Measurements from ENCODE around the gene PTPRE. TPM values are rescaled to one million over a fixed set of nuclear protein-coding genes. Genes with fewer than 3 reads are reported as not detected.

PTPRE gene
- total RNA-seq, 1 donor from 2014 or later = 1.2 TPM

- peak; percentile 83 for DNase-seq (ENCODE audit: extremely low spot score, unreplicated experiment)
- Mint-ChIP-seq H3K9me3 (ENCODE audit: unreplicated experiment) (no peaks in the 10 kb centered on the region), H3K27ac (ENCODE audit: unreplicated experiment) (no peak overlapping the region), H3K4me3 (ENCODE audit: unreplicated experiment) (peak overlapping the region; percentile 26), H3K27me3 (ENCODE audit: unreplicated experiment) (peaks cover 21% of the 10 kb centered on the region), H3K36me3 (ENCODE audit: unreplicated experiment) (no peaks in the 10 kb centered on the region), H3K4me1 (ENCODE audit: unreplicated experiment) (peaks cover 8% of the 10 kb centered on the region)
- TF ChIP-seq, protein P1, sequence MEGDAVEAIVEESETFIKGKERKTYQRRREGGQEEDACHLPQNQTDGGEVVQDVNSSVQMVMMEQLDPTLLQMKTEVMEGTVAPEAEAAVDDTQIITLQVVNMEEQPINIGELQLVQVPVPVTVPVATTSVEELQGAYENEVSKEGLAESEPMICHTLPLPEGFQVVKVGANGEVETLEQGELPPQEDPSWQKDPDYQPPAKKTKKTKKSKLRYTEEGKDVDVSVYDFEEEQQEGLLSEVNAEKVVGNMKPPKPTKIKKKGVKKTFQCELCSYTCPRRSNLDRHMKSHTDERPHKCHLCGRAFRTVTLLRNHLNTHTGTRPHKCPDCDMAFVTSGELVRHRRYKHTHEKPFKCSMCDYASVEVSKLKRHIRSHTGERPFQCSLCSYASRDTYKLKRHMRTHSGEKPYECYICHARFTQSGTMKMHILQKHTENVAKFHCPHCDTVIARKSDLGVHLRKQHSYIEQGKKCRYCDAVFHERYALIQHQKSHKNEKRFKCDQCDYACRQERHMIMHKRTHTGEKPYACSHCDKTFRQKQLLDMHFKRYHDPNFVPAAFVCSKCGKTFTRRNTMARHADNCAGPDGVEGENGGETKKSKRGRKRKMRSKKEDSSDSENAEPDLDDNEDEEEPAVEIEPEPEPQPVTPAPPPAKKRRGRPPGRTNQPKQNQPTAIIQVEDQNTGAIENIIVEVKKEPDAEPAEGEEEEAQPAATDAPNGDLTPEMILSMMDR (IDR thresholded peaks at IDR 0.05) = no peak
Observed at GRCh38 chr10:127907411-127908105, 655 bp downstream of the PTPRE start.

DNA sequence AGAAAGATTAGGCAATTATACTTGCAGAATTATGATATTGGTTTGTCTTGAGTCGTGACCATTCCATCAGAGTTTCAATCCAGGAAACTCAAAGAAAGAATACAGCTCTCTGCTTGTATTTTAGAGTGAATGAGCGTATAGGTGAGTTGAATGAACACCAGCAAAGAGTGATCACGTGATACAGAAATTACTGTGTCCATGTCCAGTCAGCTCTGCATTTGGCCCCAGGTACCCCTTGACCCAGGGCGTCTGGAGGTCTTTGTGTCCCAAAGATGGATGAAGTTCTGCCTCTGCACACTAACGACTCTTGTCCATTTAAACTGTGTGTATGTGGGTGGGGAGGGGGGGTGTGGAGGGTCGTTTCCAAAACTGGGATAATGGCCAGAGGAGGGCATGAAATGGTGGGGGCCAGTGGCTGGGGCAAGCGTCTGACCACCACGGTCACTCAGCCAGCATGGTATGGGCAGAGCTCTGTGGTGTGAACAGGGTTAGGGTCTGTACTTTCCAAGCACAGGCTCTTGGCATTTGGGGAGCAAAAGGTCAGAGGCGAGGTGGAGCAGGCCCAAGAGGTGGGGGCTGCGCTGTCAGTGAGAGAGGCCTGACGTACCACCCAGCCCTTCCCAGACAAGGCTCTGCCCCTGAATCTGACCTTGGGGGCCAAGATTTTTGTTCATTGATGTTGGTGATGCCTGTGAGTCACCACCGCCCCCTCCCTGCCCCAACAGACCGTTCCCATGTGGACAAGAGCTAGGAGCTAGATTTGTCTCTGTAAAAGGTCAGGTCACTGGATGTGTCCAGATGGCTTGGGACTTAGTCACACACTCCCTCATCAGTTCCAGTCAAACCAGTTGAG lies 1.4 kb downstream of the PTPRE start:
- Mint-ChIP-seq H3K36me3 (ENCODE audit: unreplicated experiment) (no peaks in the 10 kb centered on the region), H3K27ac (ENCODE audit: unreplicated experiment) (no peak overlapping the region), H3K4me1 (ENCODE audit: unreplicated experiment) (peaks cover 8% of the 10 kb centered on the region), H3K9me3 (ENCODE audit: unreplicated experiment) (no peaks in the 10 kb centered on the region), H3K4me3 (ENCODE audit: unreplicated experiment) (no peak overlapping the region), H3K27me3 (ENCODE audit: unreplicated experiment) (peaks cover 15% of the 10 kb centered on the region)
- peak; percentile 65 for DNase-seq (ENCODE audit: extremely low spot score, unreplicated experiment)
- TF ChIP-seq, protein P1 (IDR thresholded peaks at IDR 0.05) = no peak

DNA sequence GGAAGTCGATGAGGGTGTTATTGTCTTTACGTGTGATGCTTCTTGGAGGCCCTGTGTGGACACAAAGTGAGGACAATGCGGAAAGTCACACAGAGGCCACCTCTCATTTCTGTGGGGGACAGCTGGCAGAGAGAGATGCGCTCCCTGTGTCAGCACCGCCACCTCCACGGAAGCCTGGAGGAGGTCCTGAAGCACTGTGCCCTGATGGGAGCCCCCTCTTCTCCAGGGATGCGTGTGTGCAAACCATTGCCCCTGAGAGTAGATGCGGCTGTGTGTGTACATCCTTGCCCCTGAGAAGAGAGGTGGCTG lies 2.0 kb downstream of the PTPRE start:
- DNase-seq (ENCODE audit: extremely low spot score, unreplicated experiment) = peak; percentile 71
- no peak overlapping the region for H3K4me3 Mint-ChIP-seq (ENCODE audit: unreplicated experiment)
- H3K9me3 Mint-ChIP-seq (ENCODE audit: unreplicated experiment) = no peaks in the 10 kb centered on the region

DNA sequence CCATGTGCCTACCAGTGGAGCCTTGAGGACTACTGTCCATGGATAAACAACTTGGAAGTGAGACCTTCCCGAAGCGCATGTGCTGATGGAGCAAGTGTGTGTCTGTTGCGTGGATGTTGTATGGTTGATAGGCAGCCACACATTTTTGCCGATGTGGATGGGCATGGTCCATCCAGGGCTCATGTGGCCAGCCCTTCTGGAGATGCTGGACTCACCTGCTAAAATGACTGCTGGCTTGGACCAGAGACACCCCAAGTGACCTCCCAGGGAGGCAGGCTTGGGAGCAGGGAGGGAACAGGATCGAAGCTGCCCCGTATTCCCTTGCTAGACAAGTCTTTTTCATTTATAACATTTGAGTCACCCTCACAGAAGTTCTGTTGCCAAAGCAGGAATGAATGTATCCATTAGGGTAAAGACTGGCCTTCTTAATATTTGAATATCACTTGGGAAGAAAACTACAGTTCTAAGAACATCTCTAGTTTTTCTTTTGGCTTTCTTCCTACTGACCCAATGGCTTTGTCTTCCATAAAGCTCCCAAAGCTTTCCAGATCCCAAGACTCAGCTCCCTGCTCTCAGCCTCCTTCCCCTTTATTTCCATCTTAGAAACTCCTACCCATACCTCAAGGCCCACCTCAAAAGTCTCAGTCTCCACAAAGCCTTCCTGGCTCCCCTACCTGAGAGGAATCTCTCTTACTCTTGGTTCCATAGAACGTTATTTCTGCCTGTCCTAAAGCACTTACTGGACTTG lies 3.0 kb downstream of the PTPRE start:
- peaks cover 8% of the 10 kb centered on the region for H3K4me1 Mint-ChIP-seq (ENCODE audit: unreplicated experiment)
- peaks cover 7% of the 10 kb centered on the region for H3K27me3 Mint-ChIP-seq (ENCODE audit: unreplicated experiment)
- no peaks in the 10 kb centered on the region for H3K9me3 Mint-ChIP-seq (ENCODE audit: unreplicated experiment)
- TF ChIP-seq, protein P1 (IDR thresholded peaks at IDR 0.05) = no peak
- no peak overlapping the region for H3K4me3 Mint-ChIP-seq (ENCODE audit: unreplicated experiment)
- DNase-seq (ENCODE audit: extremely low spot score, unreplicated experiment) = peak; percentile 57
- H3K27ac Mint-ChIP-seq (ENCODE audit: unreplicated experiment) = no peak overlapping the region
- H3K36me3 Mint-ChIP-seq (ENCODE audit: unreplicated experiment) = no peaks in the 10 kb centered on the region

More for the DNA sequence above, 2.0 kb downstream of the PTPRE start:
- no peak overlapping the region for H3K27ac Mint-ChIP-seq (ENCODE audit: unreplicated experiment)
- H3K27me3 Mint-ChIP-seq (ENCODE audit: unreplicated experiment) = peaks cover 12% of the 10 kb centered on the region
- TF ChIP-seq, protein P1 (IDR thresholded peaks at IDR 0.05) = no peak
- H3K36me3 Mint-ChIP-seq (ENCODE audit: unreplicated experiment) = no peaks in the 10 kb centered on the region
- H3K4me1 Mint-ChIP-seq (ENCODE audit: unreplicated experiment) = peaks cover 8% of the 10 kb centered on the region

- Mint-ChIP-seq H3K4me1 (ENCODE audit: unreplicated experiment) (peaks cover 8% of the 10 kb centered on the region), H3K9me3 (ENCODE audit: unreplicated experiment) (no peaks in the 10 kb centered on the region), H3K36me3 (ENCODE audit: unreplicated experiment) (no peaks in the 10 kb centered on the region), H3K27ac (ENCODE audit: unreplicated experiment) (no peak overlapping the region), H3K4me3 (ENCODE audit: unreplicated experiment) (no peak overlapping the region), H3K27me3 (ENCODE audit: unreplicated experiment) (peaks cover 3% of the 10 kb centered on the region)
- TF ChIP-seq, protein P1 (IDR thresholded peaks at IDR 0.05) = no peak
- DNase-seq (ENCODE audit: extremely low spot score, unreplicated experiment) = no peak
Observed at GRCh38 chr10:127910464-127910770, 3.5 kb downstream of the PTPRE start.

Data from osteocyte (in vitro differentiated cells).